Measurements from ENCODE around the gene SUN5.
"Not testable (repeated sequence)": the region's sequence is repeated elsewhere in the genome, so short reads cannot be mapped to it uniquely, and the experiment has no call there.

Gene SUN5

DNA sequence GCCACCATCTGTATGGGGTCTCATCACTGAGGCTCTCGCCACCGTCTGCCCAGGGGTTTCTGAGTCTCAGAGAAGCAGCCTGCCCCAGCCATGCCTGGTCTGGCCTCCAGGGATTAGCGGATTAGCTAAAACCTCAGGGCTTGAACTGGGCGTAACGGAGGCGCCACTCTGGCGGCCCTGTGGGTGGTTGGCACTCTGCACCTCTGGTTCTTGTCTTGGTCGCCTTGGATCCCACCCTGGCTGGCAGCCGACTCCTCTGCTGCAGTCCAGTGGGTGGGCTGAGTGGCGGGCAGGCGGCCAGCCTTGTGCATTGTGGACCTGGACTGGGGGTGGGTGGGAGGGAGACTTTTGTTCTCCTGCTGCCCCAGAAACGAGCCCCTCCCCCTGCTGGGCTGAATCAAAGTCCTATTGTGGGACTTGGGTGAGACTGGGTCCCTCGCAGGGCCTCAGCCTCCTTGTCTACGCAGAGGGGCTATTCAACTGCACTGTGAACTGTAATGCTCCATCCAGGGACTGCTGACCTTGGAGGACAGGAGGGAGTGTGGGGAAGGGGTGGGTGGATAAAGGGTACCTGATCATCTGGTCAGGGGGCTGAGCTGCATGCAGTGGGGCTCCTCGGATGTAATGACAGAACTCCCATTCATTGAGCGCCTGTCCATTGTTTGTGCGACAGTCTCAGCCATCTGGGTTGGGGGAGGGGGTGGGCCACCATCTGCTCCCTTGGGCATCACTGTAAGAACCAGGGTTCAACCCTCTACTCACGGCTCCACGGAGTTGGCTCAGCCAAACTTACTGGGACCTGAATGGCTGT is 23.9 kb downstream of the SUN5 start:
- 94 to 97% methylated on average over 12 to 13 of the region's 19 CpGs for WGBS, 2 experiments (ENCODE audit: insufficient coverage in 2 of 2)
- peaks cover 2% of the 10 kb centered on the region for H3K4me1 ChIP-seq (ENCODE audit: control insufficient read depth, insufficient read depth, low read length, poor library complexity, severe bottlenecking)
- no peak overlapping the region for H3K4me3 ChIP-seq (ENCODE audit: extremely low read depth, insufficient read depth, low read length, poor library complexity, severe bottlenecking)
- H3K36me3 ChIP-seq (ENCODE audit: control insufficient read depth, insufficient read depth, low read length): no peaks in the 10 kb centered on the region
- H3K27ac ChIP-seq (ENCODE audit: low read depth, low read length, severe bottlenecking): no peak overlapping the region
- H3K9me3 ChIP-seq (ENCODE audit: control insufficient read depth, low read length): no peaks in the 10 kb centered on the region

DNA sequence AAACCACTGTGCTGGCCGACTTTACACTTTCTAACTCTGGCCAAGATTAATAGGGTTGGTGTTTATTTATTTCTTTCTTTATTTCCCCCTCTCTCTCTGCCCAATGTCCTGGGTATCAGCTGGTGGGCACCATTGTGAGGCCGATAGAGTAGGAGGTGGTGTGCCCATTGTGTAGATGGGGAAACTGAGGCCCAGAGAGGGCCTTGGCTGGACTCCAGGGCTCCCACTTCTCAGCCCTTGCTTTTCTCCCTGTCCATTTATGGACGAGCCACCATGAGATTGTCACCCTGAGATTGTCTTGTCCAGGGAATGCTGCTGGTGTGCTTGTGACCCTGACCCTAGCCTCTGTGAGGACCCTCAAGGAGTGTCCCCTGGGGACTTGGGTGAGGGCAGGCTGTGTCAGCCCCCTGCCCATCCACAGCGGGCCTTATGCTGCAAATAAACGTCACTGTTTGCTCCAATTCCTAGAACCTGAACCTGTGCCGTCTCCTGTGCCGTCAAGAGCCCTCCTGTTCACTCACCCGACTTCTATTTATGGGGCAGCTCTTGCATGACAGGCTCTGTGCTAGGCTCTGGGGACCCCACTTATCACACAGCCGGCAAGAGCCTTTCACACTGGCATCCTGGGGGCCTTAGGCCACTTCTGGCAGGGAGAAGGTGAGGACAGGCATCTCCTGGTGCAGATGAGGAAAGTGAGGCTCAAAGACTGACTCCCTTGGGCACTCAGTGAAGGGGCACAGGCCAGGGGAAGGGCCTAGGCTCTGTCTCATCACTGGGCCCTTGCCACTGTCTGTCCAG is 24.8 kb downstream of the SUN5 start:
- H3K36me3 ChIP-seq (ENCODE audit: control insufficient read depth, insufficient read depth, low read length): no peaks in the 10 kb centered on the region
- 92% methylated on average over 6 of the region's 9 CpGs for WGBS, 2 experiments (ENCODE audit: insufficient coverage in 2 of 2)

DNA sequence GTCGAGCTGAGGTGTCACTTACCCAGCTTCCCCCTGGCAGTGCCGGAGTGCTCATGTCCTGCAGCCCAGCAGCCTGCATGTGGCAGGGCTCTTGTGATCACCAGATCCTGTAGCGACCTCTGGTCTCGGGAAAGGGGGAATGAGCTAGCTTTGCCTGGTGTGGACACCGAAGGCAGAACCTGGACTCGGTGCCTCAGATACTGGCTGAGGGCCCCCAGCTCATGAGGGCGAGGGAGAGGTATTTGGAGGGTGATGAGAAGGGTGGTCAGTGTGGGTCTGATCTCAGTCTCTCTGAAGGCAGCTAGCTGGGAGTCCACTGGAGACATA is 26.3 kb downstream of the SUN5 start:
- 92 to 97% methylated on average over 7 of the region's 7 CpGs for WGBS, 2 experiments (ENCODE audit: insufficient coverage in 2 of 2)
- H3K27ac ChIP-seq (ENCODE audit: low read depth, low read length, severe bottlenecking): no peak overlapping the region
- H3K4me1 ChIP-seq (ENCODE audit: control insufficient read depth, insufficient read depth, low read length, poor library complexity, severe bottlenecking): peaks cover 2% of the 10 kb centered on the region
- no peaks in the 10 kb centered on the region for H3K9me3 ChIP-seq (ENCODE audit: control insufficient read depth, low read length)
- no peaks in the 10 kb centered on the region for H3K36me3 ChIP-seq (ENCODE audit: control insufficient read depth, insufficient read depth, low read length)
- H3K4me3 ChIP-seq (ENCODE audit: extremely low read depth, insufficient read depth, low read length, poor library complexity, severe bottlenecking): no peak overlapping the region

More for the DNA sequence above, 24.8 kb downstream of the SUN5 start:
- Histone ChIP-seq H3K4me3 (ENCODE audit: extremely low read depth, insufficient read depth, low read length, poor library complexity, severe bottlenecking) (no peak overlapping the region), H3K4me1 (ENCODE audit: control insufficient read depth, insufficient read depth, low read length, poor library complexity, severe bottlenecking) (peaks cover 2% of the 10 kb centered on the region), H3K27ac (ENCODE audit: low read depth, low read length, severe bottlenecking) (no peak overlapping the region), H3K9me3 (ENCODE audit: control insufficient read depth, low read length) (no peaks in the 10 kb centered on the region)

DNA sequence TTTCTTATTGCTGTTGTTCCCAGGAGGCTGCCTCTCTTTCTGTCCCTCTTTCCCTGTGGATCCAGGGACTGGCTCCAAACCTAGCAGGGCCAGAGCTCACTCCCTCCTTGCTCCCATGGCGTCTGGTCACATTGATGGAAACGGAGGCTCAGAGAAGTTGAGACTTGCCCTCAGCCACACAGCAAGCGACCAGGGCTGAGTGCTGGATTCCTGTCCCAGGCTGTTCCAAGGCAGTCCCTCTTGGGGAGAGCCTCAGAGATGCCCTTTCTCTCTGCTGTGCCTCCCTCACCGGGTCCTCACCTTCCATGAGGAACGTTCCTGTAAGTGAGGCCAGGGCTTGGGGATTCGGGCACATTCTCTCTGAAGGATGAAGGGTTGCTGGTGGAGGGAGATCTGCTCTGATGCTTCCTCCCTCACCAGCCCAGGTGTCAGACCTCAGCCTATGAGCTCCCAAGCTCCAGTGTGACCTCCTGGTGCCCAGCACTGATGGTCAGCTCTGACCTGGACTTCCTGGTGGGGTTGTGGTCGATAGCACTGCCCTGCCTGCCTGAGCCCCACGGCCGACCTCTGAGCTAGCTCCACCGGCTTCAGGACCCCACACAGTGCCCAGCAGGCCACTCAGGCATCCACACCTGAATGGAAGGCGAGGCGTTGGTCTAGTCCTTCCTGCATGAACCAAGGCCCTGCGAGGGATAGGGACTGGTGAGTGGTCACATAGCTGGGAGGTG is 26.8 kb downstream of the SUN5 start:
- Histone ChIP-seq H3K36me3 (ENCODE audit: control insufficient read depth, insufficient read depth, low read length) (no peaks in the 10 kb centered on the region), H3K4me3 (ENCODE audit: extremely low read depth, insufficient read depth, low read length, poor library complexity, severe bottlenecking) (no peak overlapping the region), H3K9me3 (ENCODE audit: control insufficient read depth, low read length) (no peaks in the 10 kb centered on the region), H3K4me1 (ENCODE audit: control insufficient read depth, insufficient read depth, low read length, poor library complexity, severe bottlenecking) (peaks cover 5% of the 10 kb centered on the region), H3K27ac (ENCODE audit: low read depth, low read length, severe bottlenecking) (no peak overlapping the region)
- WGBS, 2 experiments (ENCODE audit: insufficient coverage in 2 of 2): 95 to 96% methylated on average over 9 of the region's 13 CpGs

DNA sequence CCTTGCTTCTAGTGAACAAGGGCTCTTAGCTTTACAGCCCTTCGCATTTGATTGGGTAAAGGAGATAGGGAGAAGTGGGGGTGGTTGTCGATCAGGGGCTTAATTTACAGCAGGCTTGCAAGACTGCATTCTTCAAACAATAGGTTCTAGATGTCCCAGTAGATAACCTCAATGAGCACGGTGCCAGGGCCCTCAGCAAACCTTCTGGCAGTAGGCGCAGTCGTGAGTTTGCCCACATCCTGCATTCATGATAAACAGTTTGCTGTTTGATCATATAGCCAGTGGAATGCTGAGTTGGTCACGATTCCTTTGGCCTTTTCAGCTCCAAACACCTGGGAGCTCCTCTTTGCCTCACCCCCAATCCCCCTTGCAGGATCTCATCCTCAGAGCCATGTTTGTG is 27.5 kb downstream of the SUN5 start:
- WGBS, 2 experiments (ENCODE audit: insufficient coverage in 2 of 2): 93 to 95% methylated on average over 6 of the region's 6 CpGs
- no peak overlapping the region for H3K4me3 ChIP-seq (ENCODE audit: extremely low read depth, insufficient read depth, low read length, poor library complexity, severe bottlenecking)
- no peak overlapping the region for H3K27ac ChIP-seq (ENCODE audit: low read depth, low read length, severe bottlenecking)
- H3K9me3 ChIP-seq (ENCODE audit: control insufficient read depth, low read length): no peaks in the 10 kb centered on the region
- peaks cover 12% of the 10 kb centered on the region for H3K4me1 ChIP-seq (ENCODE audit: control insufficient read depth, insufficient read depth, low read length, poor library complexity, severe bottlenecking)
- no peaks in the 10 kb centered on the region for H3K36me3 ChIP-seq (ENCODE audit: control insufficient read depth, insufficient read depth, low read length)

DNA sequence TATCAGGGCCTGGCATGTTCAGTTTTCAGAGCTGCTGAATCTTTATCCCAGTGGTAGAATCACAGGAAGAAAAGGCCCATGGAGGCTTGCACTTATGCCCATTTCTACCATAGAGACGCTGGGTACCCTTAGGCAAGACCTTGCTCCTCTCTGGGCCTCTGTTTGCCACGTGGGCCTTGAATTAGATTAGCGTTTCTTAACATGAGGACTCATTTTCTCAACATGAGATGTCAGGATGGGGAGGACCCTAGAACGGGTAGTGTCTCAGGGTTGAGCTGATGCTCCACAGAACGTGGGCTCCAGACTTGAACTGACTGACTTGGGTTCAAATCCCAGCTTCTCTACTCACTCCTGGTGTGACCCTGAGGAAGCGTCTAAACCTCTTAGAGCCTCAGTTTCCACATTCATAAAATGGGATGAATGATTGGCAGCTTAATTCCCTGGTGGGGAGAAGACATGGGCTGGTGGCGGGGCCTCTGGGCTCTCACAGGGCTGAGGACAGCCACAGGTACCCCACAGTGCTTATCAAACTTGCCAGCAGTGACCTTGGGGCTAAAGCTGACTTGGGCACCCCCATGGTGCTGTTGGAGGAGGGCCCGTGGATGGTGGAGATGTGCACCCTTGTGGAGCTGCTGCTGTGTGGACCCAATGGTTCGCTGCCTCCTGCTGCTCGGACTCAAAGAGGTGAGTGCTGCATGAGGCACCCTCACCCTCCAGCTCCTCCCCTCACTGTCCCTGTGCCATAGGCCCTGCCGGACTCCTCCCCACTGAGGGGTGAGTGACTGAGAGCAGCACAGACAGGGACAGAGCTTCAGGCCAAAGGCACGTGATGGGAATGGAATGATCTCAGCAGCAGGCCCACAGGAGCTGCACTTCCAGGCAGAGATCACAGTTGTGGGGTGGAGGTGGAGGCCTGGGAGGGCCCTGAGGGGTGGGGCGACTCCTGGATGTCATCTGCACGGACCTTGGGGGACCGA is 28.2 kb downstream of the SUN5 start:
- Histone ChIP-seq H3K36me3 (ENCODE audit: control insufficient read depth, insufficient read depth, low read length) (no peaks in the 10 kb centered on the region), H3K9me3 (ENCODE audit: control insufficient read depth, low read length) (no peaks in the 10 kb centered on the region), H3K4me3 (ENCODE audit: extremely low read depth, insufficient read depth, low read length, poor library complexity, severe bottlenecking) (no peak overlapping the region), H3K27ac (ENCODE audit: low read depth, low read length, severe bottlenecking) (no peak overlapping the region), H3K4me1 (ENCODE audit: control insufficient read depth, insufficient read depth, low read length, poor library complexity, severe bottlenecking) (peaks cover 17% of the 10 kb centered on the region)
- 87 to 90% methylated on average over 13 of the region's 15 CpGs for WGBS, 2 experiments (ENCODE audit: insufficient coverage in 2 of 2)

DNA sequence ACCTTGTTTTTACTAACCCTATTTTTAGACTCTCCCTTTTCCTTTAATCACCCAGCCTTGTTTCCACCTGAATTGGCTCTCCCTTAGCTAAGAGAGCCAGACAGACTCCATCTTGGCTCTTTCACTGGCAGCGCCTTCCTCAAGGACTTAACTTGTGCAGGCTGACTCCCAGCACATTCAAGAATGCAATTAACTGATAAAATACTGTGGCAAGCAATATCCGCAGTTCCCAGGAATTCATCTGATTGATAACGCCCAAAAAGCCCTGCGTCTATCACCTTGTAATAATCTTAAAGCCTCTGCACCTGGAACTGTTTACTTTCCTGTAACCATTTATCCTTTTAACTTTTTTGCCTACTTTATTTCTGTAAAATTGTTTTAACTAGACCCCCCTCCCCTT is 29.1 kb downstream of the SUN5 start:
- not testable (repeated sequence) for H3K27ac ChIP-seq (ENCODE audit: low read depth, low read length, severe bottlenecking)

DNA sequence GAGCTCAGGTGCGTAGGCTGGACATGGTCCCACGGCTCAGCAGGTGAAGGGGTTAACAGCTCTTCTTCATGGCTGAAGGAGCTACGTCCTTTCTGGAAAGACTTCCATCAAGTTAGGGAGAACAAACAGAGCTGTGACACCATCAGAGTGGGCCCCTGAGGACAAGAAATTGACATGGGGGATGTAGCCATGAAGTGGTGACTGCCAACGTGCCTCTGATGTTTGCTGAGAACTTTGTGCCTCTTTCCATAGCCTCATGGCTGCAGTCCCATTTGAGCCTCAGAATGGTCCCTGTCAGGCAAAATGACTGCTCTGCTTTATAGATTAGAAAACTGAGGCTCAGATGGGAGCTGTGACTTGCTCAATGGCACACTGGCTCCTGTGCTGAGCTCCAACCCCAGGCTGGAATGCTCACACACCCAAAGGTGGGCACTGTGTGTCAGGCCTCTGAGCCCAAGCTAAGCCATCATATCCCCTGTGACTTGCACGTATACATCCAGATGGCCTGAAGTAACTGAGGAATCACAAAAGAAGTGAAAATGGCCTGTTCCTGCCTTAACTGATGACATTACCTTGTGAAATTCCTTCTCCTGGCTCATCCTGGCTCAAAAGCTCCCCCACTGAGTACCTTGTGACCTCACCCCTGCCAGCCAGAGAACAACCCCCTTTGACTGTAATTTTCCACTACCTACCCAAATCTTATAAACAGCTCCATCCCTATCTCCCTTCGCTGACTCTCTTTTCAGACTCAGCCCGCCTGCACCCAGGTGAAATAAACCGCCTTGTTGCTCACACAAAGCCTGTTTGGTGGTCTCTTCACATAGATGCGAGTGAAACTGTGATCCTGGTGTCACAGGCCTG is 29.8 kb downstream of the SUN5 start:
- not testable (repeated sequence) for H3K9me3 ChIP-seq (ENCODE audit: control insufficient read depth, low read length); H3K4me3 ChIP-seq (ENCODE audit: extremely low read depth, insufficient read depth, low read length, poor library complexity, severe bottlenecking); H3K36me3 ChIP-seq (ENCODE audit: control insufficient read depth, insufficient read depth, low read length); H3K27ac ChIP-seq (ENCODE audit: low read depth, low read length, severe bottlenecking)
- H3K4me1 ChIP-seq (ENCODE audit: control insufficient read depth, insufficient read depth, low read length, poor library complexity, severe bottlenecking): peaks cover 21% of the 10 kb centered on the region
- 53 to 69% methylated on average over 8 to 9 of the region's 9 CpGs for WGBS, 2 experiments (ENCODE audit: insufficient coverage in 2 of 2)

More for the DNA sequence above, 29.1 kb downstream of the SUN5 start:
- H3K9me3 ChIP-seq (ENCODE audit: control insufficient read depth, low read length); H3K36me3 ChIP-seq (ENCODE audit: control insufficient read depth, insufficient read depth, low read length); H3K4me3 ChIP-seq (ENCODE audit: extremely low read depth, insufficient read depth, low read length, poor library complexity, severe bottlenecking): not testable (repeated sequence)
- 72 to 85% methylated on average over 2 to 3 of the region's 4 CpGs for WGBS, 2 experiments (ENCODE audit: insufficient coverage in 2 of 2)
- peaks cover 17% of the 10 kb centered on the region for H3K4me1 ChIP-seq (ENCODE audit: control insufficient read depth, insufficient read depth, low read length, poor library complexity, severe bottlenecking)

DNA sequence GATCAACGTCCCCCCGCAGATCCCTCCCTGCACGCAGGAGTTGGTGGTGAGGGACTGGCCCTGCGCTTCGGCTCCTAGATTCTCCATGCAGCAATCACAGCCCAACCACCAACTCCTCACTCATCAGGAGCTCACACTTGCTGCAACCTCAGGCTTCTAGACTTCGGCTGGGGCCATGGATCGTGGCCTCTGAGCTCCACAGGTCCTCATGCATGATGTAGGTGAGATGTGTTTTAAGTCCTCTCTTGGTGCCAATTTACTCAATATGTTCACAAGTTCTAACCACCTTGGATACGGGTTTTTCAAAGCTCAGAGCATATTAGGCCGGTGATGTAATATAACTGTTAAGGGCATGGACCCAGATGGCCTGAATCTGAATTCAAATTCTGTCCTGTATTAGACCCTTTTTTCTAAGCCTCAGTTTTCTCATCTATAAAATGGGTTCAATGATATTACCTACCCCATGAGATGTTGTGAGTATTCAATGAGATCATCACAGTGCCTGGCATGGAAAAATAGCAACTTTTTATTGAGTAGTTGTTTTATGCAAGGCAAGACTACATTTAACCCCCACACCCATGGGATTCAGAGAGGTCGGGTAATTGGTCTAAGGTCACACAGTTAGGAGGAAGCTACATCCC is 31.0 kb downstream of the SUN5 start:
- H3K9me3 ChIP-seq (ENCODE audit: control insufficient read depth, low read length): no peaks in the 10 kb centered on the region
- 78 to 100% methylated on average over 1 to 5 of the region's 10 CpGs for WGBS, 2 experiments (ENCODE audit: insufficient coverage in 2 of 2)
- H3K27ac ChIP-seq (ENCODE audit: low read depth, low read length, severe bottlenecking): no peak overlapping the region
- peaks cover 21% of the 10 kb centered on the region for H3K4me1 ChIP-seq (ENCODE audit: control insufficient read depth, insufficient read depth, low read length, poor library complexity, severe bottlenecking)
- H3K4me3 ChIP-seq (ENCODE audit: extremely low read depth, insufficient read depth, low read length, poor library complexity, severe bottlenecking): no peak overlapping the region
- no peaks in the 10 kb centered on the region for H3K36me3 ChIP-seq (ENCODE audit: control insufficient read depth, insufficient read depth, low read length)

Data from mesodermal cell (in vitro differentiated cells).